Uterus (tissue), 4 donors: Measurements from ENCODE around the gene UTP14C. TPM values are rescaled to one million over a fixed set of nuclear protein-coding genes. Genes with fewer than 3 reads are reported as not detected.

Source experiments
- DNase-seq, 2 donors: peaks; one replicate each; pipeline ENCODE4 v3.0.0-alpha.2; 2019 to 2020
- H3K27ac ChIP-seq, 2 donors: fragments of 200-600 bp; sonication (generic); 1 replicate in 1 of 2; 2 replicates in 1 of 2; pipeline ENCODE4 v1.5.1; 2016 to 2018
- H3K27me3 ChIP-seq, 2 donors: fragments of 200-600 bp; sonication (generic); one replicate each; pipeline ENCODE4 v1.5.1; 2018 to 2019; ENCODE audit warnings: control low read depth in 1 of 2
- H3K36me3 ChIP-seq, 2 donors: fragments of 200-600 bp; sonication (generic); one replicate each; pipeline ENCODE4 v1.5.1; 2019; ENCODE audit warnings: control low read depth in 1 of 2
- H3K4me1 ChIP-seq, 2 donors: fragments of 200-600 bp; sonication (generic); one replicate each; pipeline ENCODE4 v1.5.1; 2018 to 2019; ENCODE audit warnings: control low read depth in 1 of 2
- H3K4me3 ChIP-seq, 2 donors: fragments of 200-600 bp; sonication (generic); 1 replicate in 1 of 2; 2 replicates in 1 of 2; pipeline ENCODE4 v1.5.1; 2018 to 2019; ENCODE audit warnings: mild to moderate bottlenecking in 1 of 2
- H3K9me3 ChIP-seq, 2 donors: fragments of 200-600 bp; sonication (generic); one replicate each; pipeline ENCODE4 v1.5.1; 2019; ENCODE audit warnings: control low read depth in 1 of 2
- CTCF ChIP-seq, 4 experiments: fragments of 200-600 bp in 2 of 4; fragments of 450-650 bp in 2 of 4; sonication (generic) in 2 of 4; IDR thresholded peaks; one replicate each; pipeline ENCODE4 v1.5.1; 2016 to 2019; ENCODE audit warnings: antibody characterized with exemption in 4 of 4, mild to moderate bottlenecking in 2 of 4, moderate library complexity in 1 of 4
- POLR2A ChIP-seq, 2 donors: fragments of 450-650 bp; IDR thresholded peaks; one replicate each; pipeline ENCODE4 v1.6.1; 2016; ENCODE audit warnings: antibody characterized with exemption in 2 of 2, mild to moderate bottlenecking in 1 of 2, moderate library complexity in 1 of 2
- intact Hi-C: fragments of 100-400 bp; cut with DNase I; formaldehyde crosslinking; loops from one replicate; pipeline ENCODE4 v1.15.1; 2023; ENCODE audit warnings: low total_unique reads
- total RNA-seq, 4 donors: library from RNA; depleted of rRNA in 3 of 4; stranded (reverse); fragments of >200 nt in 3 of 4; gene quantifications; one replicate each; pipeline versions ENCODE4 v1.1.0 to v1.2.4, GENCODE V29; 2014 to 2023
- donor health status: DM: yes; HTN: yes; CAD: no.

Gene UTP14C
- total RNA-seq, 4 donors from 2014 or later: 9.4 to 40.3 (median 16.3) TPM

GRCh38 chr13:52010890-52011631 lies 13.4 kb upstream of the UTP14C start, which contains the start of gene ATP7B:
TSS of gene ATP7B (minus strand) at chr13:52011450. CDS start at chr13:52011337, 113 bp downstream.
- intact Hi-C loops: no loop called here
- H3K27ac ChIP-seq: peak within 1 kb of the TSS; percentile 76 to 83

GRCh38 chr13:52011632-52012511 lies 12.6 kb upstream of the UTP14C start, which contains the start of gene ALG11:
TSS of gene ALG11 (plus strand) at chr13:52012398. CDS start at chr13:52012419, 21 bp downstream.
- H3K36me3 ChIP-seq: no peaks in the 10 kb centered on the region
- peak within 1 kb of the TSS; percentile 76 to 83 for H3K27ac ChIP-seq
- H3K4me3 ChIP-seq: peak within 1 kb of the TSS; percentile 85 to 91
- intact Hi-C loops: no loop called here
- peak; percentile 99 to 100 for DNase-seq
- TF ChIP-seq CTCF (IDR thresholded peaks at IDR 0.05) (no peak), POLR2A (IDR thresholded peaks at IDR 0.05) (peak in 1 of 2 donors; percentile 42)
- H3K9me3 ChIP-seq: no peaks in the 10 kb centered on the region
- H3K27me3 ChIP-seq: no peaks in the 10 kb centered on the region
- H3K4me1 ChIP-seq: peaks cover 0 to 5% of the 10 kb centered on the region in 2 donors

More at GRCh38 chr13:52010890-52011631, 13.4 kb upstream of the UTP14C start, which contains the start of gene ATP7B:
- H3K4me1 ChIP-seq: peaks cover 0 to 5% of the 10 kb centered on the region in 2 donors
- no peaks in the 10 kb centered on the region for H3K9me3 ChIP-seq
- H3K36me3 ChIP-seq: no peaks in the 10 kb centered on the region
- TF ChIP-seq CTCF (IDR thresholded peaks at IDR 0.05): no peak
- TF ChIP-seq POLR2A (IDR thresholded peaks at IDR 0.05): no peak
- peak within 1 kb of the TSS; percentile 85 to 91 for H3K4me3 ChIP-seq
- H3K27me3 ChIP-seq: no peaks in the 10 kb centered on the region
- peak in 1 of 2 donors; percentile 24 for DNase-seq

- Histone ChIP-seq H3K4me1 (peaks cover 0 to 5% of the 10 kb centered on the region in 2 donors), H3K9me3 (no peaks in the 10 kb centered on the region), H3K4me3 (peak overlapping the region; percentile 85 to 91), H3K27ac (peak overlapping the region; percentile 62 to 66), H3K27me3 (no peaks in the 10 kb centered on the region), H3K36me3 (no peaks in the 10 kb centered on the region)
- intact Hi-C loops: no loop called here
- no peak for TF ChIP-seq CTCF (IDR thresholded peaks at IDR 0.05)
- no peak for TF ChIP-seq POLR2A (IDR thresholded peaks at IDR 0.05)
- no peak for DNase-seq
Measured at GRCh38 chr13:52012512-52012836, 12.0 kb upstream of the UTP14C start.

- TF ChIP-seq POLR2A (IDR thresholded peaks at IDR 0.05): no peak
- TF ChIP-seq CTCF (IDR thresholded peaks at IDR 0.05): no peak
- Histone ChIP-seq H3K36me3 (no peaks in the 10 kb centered on the region), H3K27me3 (no peaks in the 10 kb centered on the region), H3K4me1 (peaks cover 0 to 5% of the 10 kb centered on the region in 2 donors), H3K27ac (no peak overlapping the region), H3K4me3 (no peak overlapping the region), H3K9me3 (no peaks in the 10 kb centered on the region)
- intact Hi-C loops: no loop called here
- no peak for DNase-seq
Measured at GRCh38 chr13:52016296-52016695, 8.2 kb upstream of the UTP14C start.
